Cardiac muscle cell (in vitro differentiated cells and primary cell): ENCODE results near the gene DGKG. TPM values are rescaled to one million over a fixed set of nuclear protein-coding genes. Genes with fewer than 3 reads are reported as not detected.

Experiments used
- DNase-seq, 2 donors: peaks; one replicate each; pipeline versions ENCODE4 v3.0.0 to v3.0.0-alpha.2; 2010 to 2017; ENCODE audit warnings: low read depth in 1 of 2, low spot score in 1 of 2
- H3K27ac ChIP-seq: fragments of 200-600 bp; sonication (generic); 2 replicates; pipeline ENCODE4 v1.5.1; 2016
- H3K27me3 ChIP-seq: fragments of 200-600 bp; sonication (generic); 2 replicates; pipeline ENCODE4 v1.6.0; 2016; ENCODE audit warnings: control low read depth
- H3K36me3 ChIP-seq: fragments of 200-600 bp; sonication (generic); 2 replicates; pipeline ENCODE4 v1.5.1; 2016; ENCODE audit warnings: control low read depth
- H3K4me1 ChIP-seq: fragments of 200-600 bp; sonication (generic); 2 replicates; pipeline ENCODE4 v1.8.1; 2017; ENCODE audit warnings: low read depth, mild to moderate bottlenecking, mixed run types
- H3K4me3 ChIP-seq: fragments of 200-600 bp; sonication (generic); 2 replicates; pipeline ENCODE4 v1.5.1; 2016; ENCODE audit warnings: mild to moderate bottlenecking
- H3K9me3 ChIP-seq: fragments of 200-600 bp; sonication (generic); 2 replicates; pipeline ENCODE4 v1.5.1; 2017; ENCODE audit warnings: low read depth, mild to moderate bottlenecking, control low read depth
- polyA plus RNA-seq: library from polyadenylated mRNA; unstranded; fragments of >200 nt; fragmentation: Nextera tagmentation; extraction: Ambion mirVana; gene quantifications from 2 replicates; pipeline ENCODE4 v1.2.1, GENCODE V29; 2016
- total RNA-seq: library from RNA; depleted of rRNA; stranded (reverse); fragments of >200 nt; gene quantifications from 2 replicates; pipeline ENCODE4 v1.2.3, GENCODE V29; 2016
- TF ChIP-seq, protein P1 (sequence below): IDR thresholded peaks from 2 replicates; pipeline ENCODE4 v1.5.1; 2012; ENCODE audit warnings: low read depth, mild to moderate bottlenecking, low read length

Gene DGKG
- total and polyA plus RNA-seq, 2 experiments from 2014 or later = 0.15 TPM; not detected in 1

GRCh38 chr3:186192823-186193222 lies 169.2 kb downstream of the DGKG start:
- Histone ChIP-seq H3K9me3 (no peaks in the 10 kb centered on the region), H3K27me3 (peaks cover 88% of the 10 kb centered on the region)

DNA sequence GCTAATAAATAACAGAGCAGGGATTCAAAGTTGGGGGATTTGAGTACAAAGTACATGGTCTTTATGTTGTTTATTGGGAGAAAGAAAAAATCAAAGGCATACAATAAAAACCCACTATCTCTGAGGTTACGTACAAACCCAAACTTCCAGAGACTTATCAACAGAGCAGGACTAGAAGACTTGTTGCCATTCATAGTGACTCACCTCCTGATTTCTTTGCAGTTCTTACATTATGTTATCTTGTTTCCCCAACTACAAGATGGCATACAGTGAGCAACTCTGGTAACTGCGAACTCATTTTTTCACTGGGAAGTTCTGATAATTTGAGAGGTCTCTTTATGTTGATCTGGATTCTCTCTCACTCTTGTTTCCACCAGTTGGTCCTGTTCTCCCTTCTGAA lies 172.5 kb downstream of the DGKG start:
- Histone ChIP-seq H3K36me3 (no peaks in the 10 kb centered on the region), H3K27ac (no peak overlapping the region), H3K4me3 (no peak overlapping the region), H3K4me1 (no peaks in the 10 kb centered on the region), H3K27me3 (peaks cover 57% of the 10 kb centered on the region), H3K9me3 (no peaks in the 10 kb centered on the region)
- TF ChIP-seq, protein P1, sequence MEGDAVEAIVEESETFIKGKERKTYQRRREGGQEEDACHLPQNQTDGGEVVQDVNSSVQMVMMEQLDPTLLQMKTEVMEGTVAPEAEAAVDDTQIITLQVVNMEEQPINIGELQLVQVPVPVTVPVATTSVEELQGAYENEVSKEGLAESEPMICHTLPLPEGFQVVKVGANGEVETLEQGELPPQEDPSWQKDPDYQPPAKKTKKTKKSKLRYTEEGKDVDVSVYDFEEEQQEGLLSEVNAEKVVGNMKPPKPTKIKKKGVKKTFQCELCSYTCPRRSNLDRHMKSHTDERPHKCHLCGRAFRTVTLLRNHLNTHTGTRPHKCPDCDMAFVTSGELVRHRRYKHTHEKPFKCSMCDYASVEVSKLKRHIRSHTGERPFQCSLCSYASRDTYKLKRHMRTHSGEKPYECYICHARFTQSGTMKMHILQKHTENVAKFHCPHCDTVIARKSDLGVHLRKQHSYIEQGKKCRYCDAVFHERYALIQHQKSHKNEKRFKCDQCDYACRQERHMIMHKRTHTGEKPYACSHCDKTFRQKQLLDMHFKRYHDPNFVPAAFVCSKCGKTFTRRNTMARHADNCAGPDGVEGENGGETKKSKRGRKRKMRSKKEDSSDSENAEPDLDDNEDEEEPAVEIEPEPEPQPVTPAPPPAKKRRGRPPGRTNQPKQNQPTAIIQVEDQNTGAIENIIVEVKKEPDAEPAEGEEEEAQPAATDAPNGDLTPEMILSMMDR = no peak
- no peak for DNase-seq

More at GRCh38 chr3:186192823-186193222, 169.2 kb downstream of the DGKG start:
- no peak overlapping the region for H3K27ac ChIP-seq
- DNase-seq = no peak
- no peaks in the 10 kb centered on the region for H3K36me3 ChIP-seq
- no peak overlapping the region for H3K4me3 ChIP-seq
- H3K4me1 ChIP-seq = no peaks in the 10 kb centered on the region
- TF ChIP-seq, protein P1 = no peak

DNA sequence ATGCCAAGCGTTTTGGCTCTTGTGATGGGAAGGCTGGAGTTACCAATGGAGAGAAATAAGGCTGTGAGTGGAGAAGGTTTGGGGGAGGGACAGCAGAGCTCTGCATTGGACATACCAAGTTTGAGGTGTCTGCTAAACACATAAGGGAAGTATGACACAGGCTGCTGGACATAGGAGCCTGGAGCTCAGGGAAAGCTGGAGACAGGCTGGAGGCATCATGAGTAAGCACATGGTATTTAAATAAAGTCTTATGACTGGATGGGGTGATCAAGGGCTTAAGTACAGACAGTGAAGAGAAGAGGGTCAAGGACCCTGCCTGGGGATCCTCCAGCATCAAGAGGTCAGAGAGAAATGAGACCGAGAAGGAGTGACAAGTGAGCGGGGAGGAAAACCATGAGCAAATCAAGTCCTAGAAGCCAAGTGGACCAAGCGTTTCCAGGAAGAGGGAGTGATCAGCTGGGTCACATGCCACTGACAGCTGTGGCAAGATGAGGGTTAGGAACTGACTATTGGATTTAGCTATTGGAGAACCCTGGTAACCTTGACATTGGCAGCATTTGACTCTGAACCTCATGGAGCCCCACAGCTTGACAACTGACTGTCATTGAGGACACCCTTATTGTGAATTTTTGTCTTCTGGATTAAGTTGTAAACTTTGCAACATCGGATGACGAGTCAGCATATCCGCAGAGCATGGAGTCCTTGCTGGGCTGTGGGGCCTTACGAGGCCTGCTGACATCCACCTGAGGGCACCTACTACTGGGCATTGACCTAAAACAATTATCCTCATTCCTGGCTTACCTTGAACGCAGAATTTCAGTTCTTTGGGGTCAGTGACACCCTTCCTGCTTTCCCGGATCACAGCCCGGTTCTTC lies 174.4 kb downstream of the DGKG start:
- TF ChIP-seq, protein P1 = no peak
- no peaks in the 10 kb centered on the region for H3K9me3 ChIP-seq
- no peaks in the 10 kb centered on the region for H3K4me1 ChIP-seq
- H3K27ac ChIP-seq = no peak overlapping the region
- DNase-seq = no peak
- no peaks in the 10 kb centered on the region for H3K36me3 ChIP-seq
- peaks cover 38% of the 10 kb centered on the region for H3K27me3 ChIP-seq
- H3K4me3 ChIP-seq = no peak overlapping the region

GRCh38 chr3:186185194-186185787 lies 176.7 kb downstream of the DGKG start:
- Histone ChIP-seq H3K36me3 (no peaks in the 10 kb centered on the region), H3K4me1 (no peaks in the 10 kb centered on the region), H3K27ac (no peak overlapping the region), H3K4me3 (no peak overlapping the region), H3K27me3 (peaks cover 15% of the 10 kb centered on the region), H3K9me3 (no peaks in the 10 kb centered on the region)
- no peak for DNase-seq
- TF ChIP-seq, protein P1 = no peak

DNA sequence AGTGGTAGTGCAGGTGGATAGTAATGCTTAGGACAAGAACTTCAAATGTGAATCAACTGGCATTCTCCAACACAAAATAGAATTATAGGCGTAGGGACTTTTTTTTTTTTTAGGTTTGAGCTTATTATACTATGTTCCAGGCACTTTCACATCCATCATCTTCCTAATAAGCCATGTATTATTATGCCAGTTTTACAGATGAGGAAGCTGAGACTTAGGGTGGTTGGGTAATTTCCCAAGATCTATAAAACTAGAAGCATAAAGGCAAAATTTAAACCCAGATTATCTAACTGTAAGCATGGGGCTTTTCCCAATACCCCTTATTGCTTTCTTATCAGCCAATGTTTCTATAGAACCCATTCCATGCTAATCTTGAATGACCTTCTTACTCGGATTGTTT lies 178.0 kb downstream of the DGKG start:
- no peaks in the 10 kb centered on the region for H3K9me3 ChIP-seq
- no peaks in the 10 kb centered on the region for H3K4me1 ChIP-seq
- TF ChIP-seq, protein P1 = no peak
- no peak for DNase-seq
- H3K4me3 ChIP-seq = no peak overlapping the region
- H3K27ac ChIP-seq = no peak overlapping the region
- peaks cover 2% of the 10 kb centered on the region for H3K27me3 ChIP-seq
- no peaks in the 10 kb centered on the region for H3K36me3 ChIP-seq
